IPS-15b (cell line): ENCODE measurements around the gene FGGY.

Experiments
- H3K27me3 ChIP-seq: one replicate; pipeline ENCODE4 v1.6.1; 2013; ENCODE audit warnings: low read length; ENCODE audit not compliant: control insufficient read depth, insufficient read depth
- H3K36me3 ChIP-seq: one replicate; pipeline ENCODE4 v1.6.1; 2013; ENCODE audit warnings: low read length; ENCODE audit not compliant: control insufficient read depth, insufficient read depth
- H3K4me1 ChIP-seq: one replicate; pipeline ENCODE4 v1.6.1; 2013; ENCODE audit warnings: mild to moderate bottlenecking, low read length; ENCODE audit not compliant: control insufficient read depth, insufficient read depth
- H3K4me3 ChIP-seq: one replicate; pipeline ENCODE4 v1.5.1; 2013; ENCODE audit warnings: low read depth, low read length
- H3K9ac ChIP-seq: one replicate; pipeline ENCODE4 v1.6.1; 2013; ENCODE audit warnings: low read depth, mild to moderate bottlenecking, low read length
- H3K9me3 ChIP-seq: one replicate; pipeline ENCODE4 v1.6.1; 2013; ENCODE audit warnings: mild to moderate bottlenecking, low read length; ENCODE audit not compliant: control insufficient read depth, insufficient read depth

Gene FGGY

GRCh38 chr1:59357645-59358320 is 60.9 kb downstream of the FGGY start:
- no peaks in the 10 kb centered on the region for H3K9me3 ChIP-seq
- H3K27me3 ChIP-seq: no peaks in the 10 kb centered on the region
- no peak overlapping the region for H3K4me3 ChIP-seq
- no peaks in the 10 kb centered on the region for H3K36me3 ChIP-seq
- no peak overlapping the region for H3K9ac ChIP-seq
- H3K4me1 ChIP-seq: no peaks in the 10 kb centered on the region

- no peaks in the 10 kb centered on the region for H3K36me3 ChIP-seq
- no peaks in the 10 kb centered on the region for H3K4me1 ChIP-seq
- no peak overlapping the region for H3K4me3 ChIP-seq
- H3K9ac ChIP-seq: no peak overlapping the region
- H3K9me3 ChIP-seq: no peaks in the 10 kb centered on the region
- H3K27me3 ChIP-seq: no peaks in the 10 kb centered on the region
These were observed 62.4 kb downstream of the FGGY start for GRCh38 chr1:59359325-59359724.

GRCh38 chr1:59360170-59360569 is 63.3 kb downstream of the FGGY start:
- Histone ChIP-seq H3K9me3 (no peaks in the 10 kb centered on the region), H3K4me1 (no peaks in the 10 kb centered on the region), H3K9ac (no peak overlapping the region), H3K27me3 (no peaks in the 10 kb centered on the region), H3K36me3 (no peaks in the 10 kb centered on the region), H3K4me3 (no peak overlapping the region)

- no peak overlapping the region for H3K9ac ChIP-seq
- H3K9me3 ChIP-seq: no peaks in the 10 kb centered on the region
- H3K27me3 ChIP-seq: no peaks in the 10 kb centered on the region
- H3K4me3 ChIP-seq: no peak overlapping the region
- H3K4me1 ChIP-seq: no peaks in the 10 kb centered on the region
- H3K36me3 ChIP-seq: no peaks in the 10 kb centered on the region
These were observed 63.8 kb downstream of the FGGY start for GRCh38 chr1:59360729-59361128.

GRCh38 chr1:59361766-59362165 is 64.9 kb downstream of the FGGY start:
- Histone ChIP-seq H3K9ac (no peak overlapping the region), H3K4me3 (no peak overlapping the region), H3K4me1 (no peaks in the 10 kb centered on the region), H3K36me3 (no peaks in the 10 kb centered on the region), H3K9me3 (no peaks in the 10 kb centered on the region), H3K27me3 (no peaks in the 10 kb centered on the region)

GRCh38 chr1:59364037-59364436 is 67.1 kb downstream of the FGGY start:
- no peak overlapping the region for H3K9ac ChIP-seq
- H3K36me3 ChIP-seq: no peaks in the 10 kb centered on the region
- H3K27me3 ChIP-seq: no peaks in the 10 kb centered on the region
- H3K9me3 ChIP-seq: peaks cover 7% of the 10 kb centered on the region
- H3K4me3 ChIP-seq: no peak overlapping the region
- no peaks in the 10 kb centered on the region for H3K4me1 ChIP-seq

- Histone ChIP-seq H3K4me1 (no peaks in the 10 kb centered on the region), H3K9ac (no peak overlapping the region), H3K9me3 (peaks cover 7% of the 10 kb centered on the region), H3K27me3 (no peaks in the 10 kb centered on the region), H3K4me3 (no peak overlapping the region), H3K36me3 (no peaks in the 10 kb centered on the region)
These were observed 69.5 kb downstream of the FGGY start for GRCh38 chr1:59366346-59366745.

- Histone ChIP-seq H3K9me3 (peaks cover 7% of the 10 kb centered on the region), H3K4me1 (no peaks in the 10 kb centered on the region), H3K27me3 (no peaks in the 10 kb centered on the region), H3K9ac (no peak overlapping the region), H3K4me3 (no peak overlapping the region), H3K36me3 (no peaks in the 10 kb centered on the region)
These were observed 70.6 kb downstream of the FGGY start for GRCh38 chr1:59367301-59368007.

GRCh38 chr1:59368008-59368670 is 71.2 kb downstream of the FGGY start:
- Histone ChIP-seq H3K9ac (no peak overlapping the region), H3K4me3 (no peak overlapping the region), H3K27me3 (no peaks in the 10 kb centered on the region), H3K4me1 (no peaks in the 10 kb centered on the region), H3K36me3 (no peaks in the 10 kb centered on the region), H3K9me3 (peaks cover 7% of the 10 kb centered on the region)

GRCh38 chr1:59375321-59376220 is 78.7 kb downstream of the FGGY start:
- Histone ChIP-seq H3K4me1 (no peaks in the 10 kb centered on the region), H3K4me3 (no peak overlapping the region), H3K9ac (no peak overlapping the region), H3K36me3 (no peaks in the 10 kb centered on the region), H3K9me3 (no peaks in the 10 kb centered on the region), H3K27me3 (no peaks in the 10 kb centered on the region)

- Histone ChIP-seq H3K4me3 (no peak overlapping the region), H3K9me3 (no peaks in the 10 kb centered on the region), H3K36me3 (no peaks in the 10 kb centered on the region), H3K9ac (no peak overlapping the region), H3K4me1 (no peaks in the 10 kb centered on the region), H3K27me3 (no peaks in the 10 kb centered on the region)
These were observed 80.5 kb downstream of the FGGY start for GRCh38 chr1:59377350-59377904.
